Epithelial cell of esophagus (primary cell): ENCODE results near the gene PNPO.
"Not testable (repeated sequence)": the region's sequence is repeated elsewhere in the genome, so short reads cannot be mapped to it uniquely, and the experiment has no call there.

Experiments
- DNase-seq: peaks from one replicate; pipeline ENCODE4 v3.0.0; 2010; ENCODE audit warnings: low read depth
- H3K4me3 ChIP-seq: 2 replicates; pipeline ENCODE4 v1.5.1; 2011; ENCODE audit warnings: mild to moderate bottlenecking, low read length, control low read depth
- CTCF ChIP-seq: IDR thresholded peaks from 2 replicates; pipeline ENCODE4 v1.5.1; 2011; ENCODE audit warnings: low read depth, mild to moderate bottlenecking, low read length, control low read depth, inconsistent platforms; ENCODE audit not compliant: insufficient read depth; ENCODE audit errors: missing control alignments

The PNPO gene

DNA sequence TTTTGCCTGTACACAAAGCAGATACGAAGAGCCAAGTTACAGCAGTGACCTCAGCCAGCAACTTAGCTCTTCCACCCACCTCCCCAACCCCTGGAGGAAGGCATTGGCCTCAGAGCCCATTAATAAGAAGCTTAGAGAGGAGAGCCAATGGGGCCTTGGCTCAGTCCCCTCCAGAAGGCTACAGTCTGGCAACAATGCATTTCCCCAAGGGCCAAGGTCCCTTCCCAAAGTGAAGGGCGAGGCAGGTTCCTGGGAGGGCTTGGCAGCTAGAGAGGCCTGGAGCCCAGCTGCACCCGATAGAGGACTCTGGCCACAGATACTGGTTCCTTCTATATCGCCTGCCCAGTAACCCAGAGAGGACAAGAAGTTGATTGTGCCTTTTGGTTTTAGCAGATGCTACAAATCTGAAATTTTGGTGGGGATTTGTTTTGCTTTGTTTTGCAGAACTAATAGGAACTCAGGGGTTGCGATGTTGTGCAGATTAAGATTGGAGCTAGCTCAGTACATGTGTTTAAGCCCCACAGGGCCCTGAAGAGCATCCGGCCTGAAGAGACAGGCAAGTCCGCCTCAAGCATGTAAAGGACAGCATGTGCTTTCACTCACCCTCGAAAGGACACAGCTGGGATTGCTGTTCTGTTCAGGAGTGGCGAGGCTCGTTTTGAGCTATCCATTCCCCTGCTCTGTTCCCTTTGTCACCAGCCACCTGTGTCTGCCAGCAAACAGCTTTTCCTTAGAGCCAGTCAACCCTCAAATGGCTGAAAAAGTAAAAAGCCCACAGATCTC lies 12.0 kb upstream of the PNPO start:
- no peak for TF ChIP-seq CTCF
- no peak overlapping the region for H3K4me3 ChIP-seq
- DNase-seq: no peak

- DNase-seq: no peak
- TF ChIP-seq CTCF: no peak
- H3K4me3 ChIP-seq: no peak overlapping the region
Observed at GRCh38 chr17:47931848-47932247, 9.5 kb upstream of the PNPO start.

DNA sequence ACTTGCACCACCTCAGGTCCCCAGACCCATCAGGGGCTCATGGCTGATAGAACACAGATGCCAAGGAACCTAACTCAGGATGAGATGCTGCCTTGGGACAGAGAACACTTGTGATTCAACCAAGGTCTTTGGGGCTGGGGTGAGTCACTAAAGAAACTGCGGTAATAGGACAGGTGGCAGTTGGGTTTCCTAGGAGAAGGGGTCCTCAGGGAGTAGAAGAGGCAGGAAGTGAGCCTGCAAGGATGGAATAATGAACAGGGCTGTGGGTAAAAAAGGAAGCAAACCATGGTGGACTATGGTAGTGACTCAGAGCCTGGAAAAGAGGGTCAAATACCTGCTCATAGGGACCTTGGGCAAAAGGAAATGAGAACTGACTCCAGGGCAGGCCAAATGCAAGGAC lies 6.5 kb upstream of the PNPO start:
- H3K4me3 ChIP-seq: no peak overlapping the region
- DNase-seq: peak; percentile 41
- TF ChIP-seq CTCF: no peak

DNA sequence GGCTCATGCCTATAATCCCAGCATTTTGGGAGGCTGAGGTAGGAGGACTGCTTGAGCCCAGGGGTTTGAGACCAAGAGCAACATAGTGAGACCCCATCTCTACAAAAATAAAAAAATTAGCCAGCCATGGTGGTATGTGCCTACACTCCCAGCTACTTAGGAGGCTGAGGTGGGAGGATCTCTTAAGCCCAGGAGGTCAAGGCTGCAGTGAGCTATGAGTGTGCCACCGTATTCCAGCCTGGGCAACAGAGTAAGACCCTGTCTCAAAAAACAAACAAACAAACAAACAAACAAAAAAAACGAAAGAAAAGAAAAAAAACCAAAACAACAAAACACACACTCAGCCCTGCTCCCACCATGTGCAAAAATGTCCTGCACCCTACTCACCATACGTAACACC lies 5.9 kb upstream of the PNPO start:
- DNase-seq: not testable (repeated sequence)

GRCh38 chr17:47935961-47936360 lies 5.4 kb upstream of the PNPO start:
- TF ChIP-seq CTCF: no peak

More for the DNA sequence above, 5.9 kb upstream of the PNPO start:
- H3K4me3 ChIP-seq: not testable (repeated sequence)

GRCh38 chr17:47937941-47938340 lies 3.4 kb upstream of the PNPO start:
- no peak for TF ChIP-seq CTCF
- no peak overlapping the region for H3K4me3 ChIP-seq
- no peak for DNase-seq

More at GRCh38 chr17:47935961-47936360, 5.4 kb upstream of the PNPO start:
- peak; percentile 91 for DNase-seq
- H3K4me3 ChIP-seq: no peak overlapping the region

DNA sequence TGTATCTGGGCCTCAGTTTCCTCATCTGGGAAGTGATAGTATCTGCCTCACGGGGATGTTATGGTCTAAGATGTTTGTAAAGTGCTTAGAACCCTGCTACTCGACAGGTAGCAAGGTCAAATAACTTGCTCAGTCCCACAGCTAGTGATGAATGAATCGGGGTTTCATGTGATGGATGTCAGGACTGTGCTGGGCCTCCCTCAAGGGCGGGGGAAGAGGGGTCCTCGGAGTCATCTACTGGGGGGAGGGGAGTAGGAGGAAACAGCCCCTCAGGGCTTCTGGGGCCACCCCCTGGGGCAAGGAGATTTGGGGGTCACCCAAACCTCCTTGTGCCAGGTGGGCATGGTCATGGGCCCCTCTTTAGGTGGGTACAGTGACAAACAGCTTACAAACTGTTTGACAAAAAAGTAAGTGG lies 732 bp downstream of the PNPO start:
- peak; percentile 12 for DNase-seq
- no peak for TF ChIP-seq CTCF
- H3K4me3 ChIP-seq: peak overlapping the region; percentile 80

DNA sequence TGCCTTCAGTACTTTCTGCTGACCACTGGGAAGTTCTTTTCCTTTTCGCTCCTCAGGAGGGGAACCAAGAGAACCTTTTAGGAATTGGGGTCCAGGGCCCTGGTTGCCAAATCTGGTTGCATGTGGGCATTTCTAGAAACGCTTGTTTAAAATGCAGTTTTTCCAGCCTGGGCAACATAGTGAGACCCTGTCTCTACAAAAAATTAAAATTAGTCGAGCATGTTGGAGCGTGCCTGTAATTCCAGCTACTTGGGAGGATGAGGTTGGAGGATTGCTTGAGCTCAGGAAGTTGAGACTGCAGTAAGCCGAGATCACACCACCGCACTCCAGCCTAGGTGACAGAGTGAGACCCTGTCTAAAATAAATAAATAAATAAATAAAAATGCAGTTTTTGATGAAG lies 1.2 kb downstream of the PNPO start:
- no peak for TF ChIP-seq CTCF
- peak; percentile 38 for DNase-seq
- H3K4me3 ChIP-seq: peak overlapping the region; percentile 80
